ENCODE measurements around the gene RAVER2.

GRCh38 chr1:64733581-64734286, 11.1 kb upstream of the RAVER2 start:
- TF ChIP-seq, protein P1, sequence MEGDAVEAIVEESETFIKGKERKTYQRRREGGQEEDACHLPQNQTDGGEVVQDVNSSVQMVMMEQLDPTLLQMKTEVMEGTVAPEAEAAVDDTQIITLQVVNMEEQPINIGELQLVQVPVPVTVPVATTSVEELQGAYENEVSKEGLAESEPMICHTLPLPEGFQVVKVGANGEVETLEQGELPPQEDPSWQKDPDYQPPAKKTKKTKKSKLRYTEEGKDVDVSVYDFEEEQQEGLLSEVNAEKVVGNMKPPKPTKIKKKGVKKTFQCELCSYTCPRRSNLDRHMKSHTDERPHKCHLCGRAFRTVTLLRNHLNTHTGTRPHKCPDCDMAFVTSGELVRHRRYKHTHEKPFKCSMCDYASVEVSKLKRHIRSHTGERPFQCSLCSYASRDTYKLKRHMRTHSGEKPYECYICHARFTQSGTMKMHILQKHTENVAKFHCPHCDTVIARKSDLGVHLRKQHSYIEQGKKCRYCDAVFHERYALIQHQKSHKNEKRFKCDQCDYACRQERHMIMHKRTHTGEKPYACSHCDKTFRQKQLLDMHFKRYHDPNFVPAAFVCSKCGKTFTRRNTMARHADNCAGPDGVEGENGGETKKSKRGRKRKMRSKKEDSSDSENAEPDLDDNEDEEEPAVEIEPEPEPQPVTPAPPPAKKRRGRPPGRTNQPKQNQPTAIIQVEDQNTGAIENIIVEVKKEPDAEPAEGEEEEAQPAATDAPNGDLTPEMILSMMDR (IDR thresholded peaks at IDR 0.05), result no peak
- TF ChIP-seq ZFX (IDR thresholded peaks at IDR 0.05; ENCODE audit: borderline replicate concordance), result no peak
